ENCODE results near the gene FAIM.
"Not testable (repeated sequence)": the region's sequence is repeated elsewhere in the genome, so short reads cannot be mapped to it uniquely, and the experiment has no call there.

Gene FAIM

DNA sequence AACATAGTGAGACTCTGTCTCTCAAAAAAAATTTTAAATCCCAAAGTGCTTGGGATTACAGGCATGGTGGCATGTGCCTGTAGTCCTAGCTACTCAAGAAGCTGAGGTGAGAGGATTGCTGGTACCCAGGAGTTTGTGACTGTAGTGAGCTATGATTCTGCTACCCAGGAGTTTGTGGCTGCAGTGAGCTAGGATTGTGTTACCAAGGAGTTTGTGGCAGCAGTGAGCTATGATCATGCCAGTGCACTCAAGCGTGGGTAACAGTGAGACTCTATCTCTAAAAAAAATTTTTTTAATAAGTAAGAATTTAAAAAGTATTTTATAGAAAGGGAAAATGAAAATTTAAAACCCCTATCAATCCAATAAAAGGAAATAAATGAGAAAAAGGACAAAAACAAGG, 69.5 kb downstream of the FAIM start:
- DNase-seq: no peak

DNA sequence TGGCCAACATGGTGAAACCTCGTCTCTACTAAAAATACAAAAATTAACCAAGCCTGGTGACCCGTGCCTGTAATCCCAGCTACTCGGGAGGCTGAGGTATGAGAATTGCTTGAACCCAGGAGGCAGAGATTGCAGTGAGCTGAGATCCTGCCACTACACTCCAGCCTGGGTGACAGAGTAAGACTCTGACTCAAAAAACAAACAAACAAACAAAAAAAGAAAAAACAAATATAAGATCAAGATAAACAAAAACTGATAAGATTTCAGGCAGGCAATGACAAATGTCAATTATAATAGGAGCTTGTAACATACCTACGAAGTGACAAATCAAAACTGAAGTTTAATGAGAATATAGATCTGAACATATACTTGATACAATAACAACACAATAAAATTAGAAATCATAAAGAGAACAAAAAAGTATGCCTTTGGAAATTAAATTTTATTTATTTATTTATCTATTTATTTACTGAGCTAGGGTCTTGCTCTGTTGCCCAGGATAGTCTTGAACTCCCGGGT, 70.4 kb downstream of the FAIM start:
- no peak for DNase-seq

DNA sequence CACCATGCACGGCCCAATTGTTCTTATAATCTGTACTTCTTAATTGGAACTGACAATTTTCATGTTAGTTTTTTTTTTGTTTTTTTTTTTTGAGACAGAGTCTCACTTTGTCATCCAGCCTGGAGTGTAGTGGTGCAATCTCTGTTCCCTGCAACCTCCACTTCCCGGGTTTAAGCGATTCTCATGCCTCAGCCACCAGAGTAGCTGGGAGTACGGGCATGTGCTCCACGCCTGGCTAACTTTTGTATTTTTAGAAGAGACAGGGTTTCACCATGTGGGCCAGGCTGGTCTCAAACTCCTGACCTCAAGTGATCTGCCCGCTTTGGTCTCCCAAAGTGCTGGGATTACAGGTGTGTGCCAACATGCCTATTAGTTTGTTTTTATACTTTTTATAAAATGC, 72.4 kb downstream of the FAIM start:
- not testable (repeated sequence) for DNase-seq

GRCh38 chr3:138681463-138682220, 73.1 kb downstream of the FAIM start:
- no peak for DNase-seq

DNA sequence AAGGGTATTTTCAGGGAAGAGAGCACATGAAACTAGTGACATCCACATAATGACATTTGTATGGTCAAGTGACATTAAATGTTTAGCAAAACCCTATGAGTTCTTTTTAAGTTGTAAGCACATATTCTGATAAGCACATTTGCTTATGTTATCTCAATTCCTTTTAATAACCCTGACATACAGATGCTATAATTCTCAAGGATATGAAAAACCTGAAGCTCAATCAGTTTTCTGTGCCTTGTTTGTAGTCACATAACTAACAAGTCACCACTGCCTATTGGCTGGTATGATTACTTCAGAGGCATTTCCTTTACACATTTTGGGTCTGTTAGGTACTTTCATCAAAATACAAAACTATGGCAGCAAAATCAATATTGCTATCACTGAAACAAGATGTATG, 74.1 kb downstream of the FAIM start:
- DNase-seq: no peak

Data from amygdala (tissue), 56 donors.